MM.1S (cell line): Measurements from ENCODE around the gene UBE2L6.

Experiments
- DNase-seq: peaks from one replicate; pipeline ENCODE4 v3.0.0-alpha.2; 2015
- H2AFZ ChIP-seq: fragments of 300-600 bp; sonication (generic); 2 replicates; pipeline ENCODE4 v1.6.0; 2016; ENCODE audit warnings: antibody characterized with exemption, low read length
- H3F3A ChIP-seq: fragments of 300-600 bp; sonication (generic); 2 replicates; pipeline ENCODE4 v1.6.1; 2016; ENCODE audit warnings: mild to moderate bottlenecking, antibody characterized with exemption, low read length, moderate library complexity, mixed read lengths; ENCODE audit not compliant: insufficient read depth
- H3K27ac ChIP-seq: fragments of 300-600 bp; sonication (generic); 2 replicates; pipeline ENCODE4 v1.5.1; 2016; ENCODE audit warnings: mild to moderate bottlenecking, low read length
- H3K27me3 ChIP-seq: fragments of 300-600 bp; sonication (generic); replicated peaks from 2 replicates; pipeline ENCODE4 v1.6.0; 2016; ENCODE audit warnings: low read length; ENCODE audit not compliant: insufficient read depth
- H3K36me3 ChIP-seq: fragments of 300-600 bp; sonication (generic); replicated peaks from 2 replicates; pipeline ENCODE4 v1.6.1; 2016; ENCODE audit warnings: mild to moderate bottlenecking, low read length, mixed read lengths; ENCODE audit not compliant: insufficient read depth
- H3K4me1 ChIP-seq: fragments of 300-600 bp; sonication (generic); 2 replicates; pipeline ENCODE4 v1.6.1; 2016; ENCODE audit warnings: low read length, mixed read lengths
- H3K4me2 ChIP-seq: fragments of 300-600 bp; sonication (generic); 2 replicates; pipeline ENCODE4 v1.6.0; 2016; ENCODE audit warnings: low read depth, low read length
- H3K4me3 ChIP-seq: fragments of 300-600 bp; sonication (generic); 2 replicates; pipeline ENCODE4 v1.5.1; 2016; ENCODE audit warnings: low read length, mixed read lengths
- H3K79me2 ChIP-seq: fragments of 300-600 bp; sonication (generic); 2 replicates; pipeline ENCODE4 v1.6.1; 2016; ENCODE audit warnings: mixed run types, low read length, mixed read lengths
- H3K9ac ChIP-seq: fragments of 300-600 bp; sonication (generic); 2 replicates; pipeline ENCODE4 v1.6.1; 2016; ENCODE audit warnings: low read length, mixed read lengths
- H3K9me2 ChIP-seq: fragments of 300-600 bp; sonication (generic); replicated peaks from 2 replicates; pipeline ENCODE4 v1.6.1; 2016; ENCODE audit warnings: mild to moderate bottlenecking, low read length, mixed read lengths; ENCODE audit not compliant: insufficient read depth
- H3K9me3 ChIP-seq: fragments of 300-600 bp; sonication (generic); replicated peaks from 2 replicates; pipeline ENCODE4 v1.6.1; 2016; ENCODE audit warnings: mild to moderate bottlenecking, low read length, mixed read lengths; ENCODE audit not compliant: insufficient read depth
- H4K20me1 ChIP-seq: fragments of 300-600 bp; sonication (generic); 2 replicates; pipeline ENCODE4 v1.6.1; 2016; ENCODE audit warnings: mild to moderate bottlenecking, low read length, moderate library complexity, mixed read lengths; ENCODE audit not compliant: insufficient read depth
- EZH2 ChIP-seq: fragments of 300-600 bp; sonication (generic); optimal IDR thresholded peaks from 2 replicates; pipeline ENCODE3; 2017; ENCODE audit warnings: low read depth, mild to moderate bottlenecking, antibody characterized with exemption, low read length, mixed read lengths
- EZH2phosphoT487 ChIP-seq: fragments of 300-600 bp; sonication (generic); IDR thresholded peaks from 2 replicates; pipeline ENCODE4 v1.6.1; 2018; ENCODE audit warnings: antibody characterized with exemption, low read length
- TF ChIP-seq, protein P1 (sequence below): fragments of 300-600 bp; sonication (generic); IDR thresholded peaks from 2 replicates; pipeline ENCODE4 v1.5.1; 2016; ENCODE audit warnings: antibody characterized with exemption, low read length, mixed read lengths

UBE2L6 gene

DNA sequence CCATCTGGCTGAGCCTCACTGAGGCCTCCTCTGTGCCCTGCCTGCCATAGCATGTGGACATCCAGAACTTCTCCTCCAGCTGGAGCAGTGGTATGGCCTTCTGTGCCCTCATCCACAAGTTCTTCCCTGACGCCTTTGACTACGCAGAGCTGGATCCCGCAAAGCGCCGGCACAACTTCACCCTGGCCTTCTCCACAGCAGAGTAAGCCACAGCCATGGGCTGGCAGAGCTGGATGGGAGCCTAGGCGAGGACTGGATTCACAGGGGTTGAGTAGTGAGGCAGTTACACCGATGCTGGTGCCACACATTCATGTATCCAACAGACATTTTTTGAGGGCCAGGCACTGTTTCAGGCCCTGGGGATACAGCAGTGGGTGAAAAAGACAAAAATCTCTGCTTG, 21.0 kb downstream of the UBE2L6 start:
- Histone ChIP-seq H4K20me1 (no peaks in the 10 kb centered on the region), H3K79me2 (no peaks in the 10 kb centered on the region), H3K27ac (peak overlapping the region; percentile 94; the same call in 1 of the 2 replicates), H3K9ac (no peak overlapping the region), H3K4me2 (no peak overlapping the region), H3K9me2 (no peaks in the 10 kb centered on the region), H3K27me3 (no peaks in the 10 kb centered on the region), H2AFZ (no peak overlapping the region), H3K36me3 (no peaks in the 10 kb centered on the region), H3K9me3 (no peaks in the 10 kb centered on the region), H3K4me3 (no peak overlapping the region), H3F3A (peaks cover 23% of the 10 kb centered on the region), H3K4me1 (peaks cover 15% of the 10 kb centered on the region)
- no peak for TF ChIP-seq EZH2
- TF ChIP-seq, protein P1, sequence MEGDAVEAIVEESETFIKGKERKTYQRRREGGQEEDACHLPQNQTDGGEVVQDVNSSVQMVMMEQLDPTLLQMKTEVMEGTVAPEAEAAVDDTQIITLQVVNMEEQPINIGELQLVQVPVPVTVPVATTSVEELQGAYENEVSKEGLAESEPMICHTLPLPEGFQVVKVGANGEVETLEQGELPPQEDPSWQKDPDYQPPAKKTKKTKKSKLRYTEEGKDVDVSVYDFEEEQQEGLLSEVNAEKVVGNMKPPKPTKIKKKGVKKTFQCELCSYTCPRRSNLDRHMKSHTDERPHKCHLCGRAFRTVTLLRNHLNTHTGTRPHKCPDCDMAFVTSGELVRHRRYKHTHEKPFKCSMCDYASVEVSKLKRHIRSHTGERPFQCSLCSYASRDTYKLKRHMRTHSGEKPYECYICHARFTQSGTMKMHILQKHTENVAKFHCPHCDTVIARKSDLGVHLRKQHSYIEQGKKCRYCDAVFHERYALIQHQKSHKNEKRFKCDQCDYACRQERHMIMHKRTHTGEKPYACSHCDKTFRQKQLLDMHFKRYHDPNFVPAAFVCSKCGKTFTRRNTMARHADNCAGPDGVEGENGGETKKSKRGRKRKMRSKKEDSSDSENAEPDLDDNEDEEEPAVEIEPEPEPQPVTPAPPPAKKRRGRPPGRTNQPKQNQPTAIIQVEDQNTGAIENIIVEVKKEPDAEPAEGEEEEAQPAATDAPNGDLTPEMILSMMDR = no peak
- TF ChIP-seq EZH2phosphoT487 = no peak
- no peak for DNase-seq

DNA sequence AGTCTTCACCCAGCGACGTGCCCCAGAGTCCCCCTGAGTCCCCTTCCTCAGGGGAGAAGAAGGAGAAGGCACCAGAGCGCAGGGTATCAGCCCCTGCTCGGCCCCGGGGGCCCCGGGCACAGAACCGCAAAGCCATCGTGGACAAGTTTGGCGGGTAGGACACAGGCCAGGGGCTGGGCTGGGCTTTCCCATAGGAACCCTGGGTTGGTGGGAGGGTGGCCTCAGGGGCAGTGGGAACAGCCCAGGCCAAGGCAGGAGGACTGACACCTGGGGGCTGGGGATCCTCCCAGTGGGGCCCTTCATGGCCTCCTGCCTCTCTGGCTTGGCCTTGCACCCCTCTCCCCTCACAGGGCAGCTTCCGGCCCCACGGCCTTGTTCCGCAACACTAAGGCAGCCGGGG, 21.6 kb downstream of the UBE2L6 start:
- DNase-seq = no peak
- no peaks in the 10 kb centered on the region for H3K79me2 ChIP-seq
- no peaks in the 10 kb centered on the region for H3K9me3 ChIP-seq
- no peak overlapping the region for H3K27ac ChIP-seq
- H3F3A ChIP-seq = peaks cover 23% of the 10 kb centered on the region
- H3K9me2 ChIP-seq = no peaks in the 10 kb centered on the region
- no peak overlapping the region for H2AFZ ChIP-seq
- H4K20me1 ChIP-seq = no peaks in the 10 kb centered on the region
- no peak overlapping the region for H3K4me3 ChIP-seq
- peaks cover 15% of the 10 kb centered on the region for H3K4me1 ChIP-seq
- H3K27me3 ChIP-seq = no peaks in the 10 kb centered on the region
- no peak overlapping the region for H3K9ac ChIP-seq
- no peak overlapping the region for H3K4me2 ChIP-seq
- H3K36me3 ChIP-seq = no peaks in the 10 kb centered on the region
- TF ChIP-seq EZH2 (no peak), EZH2phosphoT487 (no peak)
- TF ChIP-seq, protein P1 = no peak

DNA sequence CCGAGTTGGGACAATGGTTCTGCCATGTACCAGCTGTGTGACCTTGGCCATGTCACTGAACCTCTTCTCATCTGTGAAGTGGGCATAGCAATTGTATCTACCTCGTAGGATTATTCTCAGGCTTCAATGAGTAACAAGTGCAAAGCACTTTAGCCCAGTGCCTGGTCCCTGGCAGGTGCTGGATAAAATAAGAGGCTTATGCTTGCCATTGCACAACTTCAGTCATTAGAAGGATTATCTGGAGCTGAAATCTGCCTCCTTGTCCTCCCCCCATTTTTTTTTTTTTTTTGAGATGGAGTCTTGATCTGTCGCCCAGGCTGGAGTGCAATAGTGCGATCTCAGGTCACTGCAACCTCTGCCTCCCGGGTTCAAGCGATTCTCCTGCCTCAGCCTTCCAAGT, 22.9 kb downstream of the UBE2L6 start:
- Histone ChIP-seq H3K9me3 (no peaks in the 10 kb centered on the region), H4K20me1 (no peaks in the 10 kb centered on the region), H3K36me3 (no peaks in the 10 kb centered on the region), H3K4me2 (no peak overlapping the region), H3K9me2 (no peaks in the 10 kb centered on the region), H2AFZ (no peak overlapping the region), H3K79me2 (no peaks in the 10 kb centered on the region), H3K4me1 (peaks cover 15% of the 10 kb centered on the region), H3K4me3 (no peak overlapping the region), H3F3A (peaks cover 23% of the 10 kb centered on the region), H3K9ac (no peak overlapping the region), H3K27ac (no peak overlapping the region), H3K27me3 (no peaks in the 10 kb centered on the region)
- DNase-seq = no peak
- TF ChIP-seq EZH2phosphoT487 (no peak), EZH2 (no peak)
- TF ChIP-seq, protein P1 = no peak
